22Rv1 (cell line): Measurements from ENCODE around the gene MYO18B.

ENCODE experiments used
- CTCF ChIP-seq: fragments of 450-650 bp; IDR thresholded peaks from 2 replicates; pipeline ENCODE4 v1.5.1; 2017; ENCODE audit warnings: mild to moderate bottlenecking
- ZFX ChIP-seq: fragments of 450-650 bp; IDR thresholded peaks from 2 replicates; pipeline ENCODE4 v1.6.1; 2017; ENCODE audit warnings: antibody characterized with exemption, borderline replicate concordance

- no peak for TF ChIP-seq CTCF
- TF ChIP-seq ZFX: no peak
These were observed 228.5 kb downstream of the MYO18B start for GRCh38 chr22:25970374-25970911.
